ENCODE data around the gene PFDN1. TPM values are rescaled to one million over a fixed set of nuclear protein-coding genes. Genes with fewer than 3 reads are reported as not detected.

The PFDN1 gene
- total RNA-seq, 1 experiment from 2014 or later: 71.9 TPM

- no peaks in the 10 kb centered on the region for H3K9me3 Mint-ChIP-seq (ENCODE audit: low read depth, unreplicated experiment)
- H3K27ac Mint-ChIP-seq (ENCODE audit: unreplicated experiment): peak overlapping the region; percentile 51
- peaks cover 35% of the 10 kb centered on the region for H3K36me3 Mint-ChIP-seq (ENCODE audit: insufficient read depth, unreplicated experiment)
- TF ChIP-seq, protein P1, sequence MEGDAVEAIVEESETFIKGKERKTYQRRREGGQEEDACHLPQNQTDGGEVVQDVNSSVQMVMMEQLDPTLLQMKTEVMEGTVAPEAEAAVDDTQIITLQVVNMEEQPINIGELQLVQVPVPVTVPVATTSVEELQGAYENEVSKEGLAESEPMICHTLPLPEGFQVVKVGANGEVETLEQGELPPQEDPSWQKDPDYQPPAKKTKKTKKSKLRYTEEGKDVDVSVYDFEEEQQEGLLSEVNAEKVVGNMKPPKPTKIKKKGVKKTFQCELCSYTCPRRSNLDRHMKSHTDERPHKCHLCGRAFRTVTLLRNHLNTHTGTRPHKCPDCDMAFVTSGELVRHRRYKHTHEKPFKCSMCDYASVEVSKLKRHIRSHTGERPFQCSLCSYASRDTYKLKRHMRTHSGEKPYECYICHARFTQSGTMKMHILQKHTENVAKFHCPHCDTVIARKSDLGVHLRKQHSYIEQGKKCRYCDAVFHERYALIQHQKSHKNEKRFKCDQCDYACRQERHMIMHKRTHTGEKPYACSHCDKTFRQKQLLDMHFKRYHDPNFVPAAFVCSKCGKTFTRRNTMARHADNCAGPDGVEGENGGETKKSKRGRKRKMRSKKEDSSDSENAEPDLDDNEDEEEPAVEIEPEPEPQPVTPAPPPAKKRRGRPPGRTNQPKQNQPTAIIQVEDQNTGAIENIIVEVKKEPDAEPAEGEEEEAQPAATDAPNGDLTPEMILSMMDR (IDR thresholded peaks at IDR 0.05; ENCODE audit: unreplicated experiment): no peak
- H3K4me3 Mint-ChIP-seq (ENCODE audit: low read depth, unreplicated experiment): peak overlapping the region; percentile 2
- no peak for DNase-seq
- peaks cover 26% of the 10 kb centered on the region for H3K4me1 Mint-ChIP-seq (ENCODE audit: low read depth, unreplicated experiment)
- intact Hi-C loops (cut with micrococcal nuclease; ENCODE audit: unreplicated experiment): no loop called here
- BruUV-seq (replicated peaks): no TSS peak
- no peaks in the 10 kb centered on the region for H3K27me3 Mint-ChIP-seq (ENCODE audit: unreplicated experiment)
- CTCF ChIA-PET: interaction anchor here (0.6 to 5.8 kb wide), 6 partner anchors 8 to 458 kb away, joined by 3 to 37 read pairs (median 4); partner anchors contain the start of gene HBEGF
Observed at GRCh38 chr5:140252470-140253126, 50.3 kb downstream of the PFDN1 start.

GRCh38 chr5:140251527-140251973 lies 51.4 kb downstream of the PFDN1 start:
- TF ChIP-seq, protein P1 (IDR thresholded peaks at IDR 0.05; ENCODE audit: unreplicated experiment): no peak
- Mint-ChIP-seq H3K27ac (ENCODE audit: unreplicated experiment) (peak overlapping the region; percentile 51), H3K27me3 (ENCODE audit: unreplicated experiment) (no peaks in the 10 kb centered on the region), H3K9me3 (ENCODE audit: low read depth, unreplicated experiment) (no peaks in the 10 kb centered on the region), H3K36me3 (ENCODE audit: insufficient read depth, unreplicated experiment) (peaks cover 37% of the 10 kb centered on the region), H3K4me3 (ENCODE audit: low read depth, unreplicated experiment) (peak overlapping the region; percentile 2), H3K4me1 (ENCODE audit: low read depth, unreplicated experiment) (peaks cover 26% of the 10 kb centered on the region)
- DNase-seq: peak; percentile 47
- CTCF ChIA-PET: interaction anchor here (1.0 to 5.8 kb wide), 3 partner anchors 11 to 107 kb away, joined by 4 to 37 read pairs (median 5); partner anchors contain the start of gene HBEGF
- no TSS peak for BruUV-seq (replicated peaks)
- intact Hi-C loops (cut with micrococcal nuclease; ENCODE audit: unreplicated experiment): no loop called here

DNA sequence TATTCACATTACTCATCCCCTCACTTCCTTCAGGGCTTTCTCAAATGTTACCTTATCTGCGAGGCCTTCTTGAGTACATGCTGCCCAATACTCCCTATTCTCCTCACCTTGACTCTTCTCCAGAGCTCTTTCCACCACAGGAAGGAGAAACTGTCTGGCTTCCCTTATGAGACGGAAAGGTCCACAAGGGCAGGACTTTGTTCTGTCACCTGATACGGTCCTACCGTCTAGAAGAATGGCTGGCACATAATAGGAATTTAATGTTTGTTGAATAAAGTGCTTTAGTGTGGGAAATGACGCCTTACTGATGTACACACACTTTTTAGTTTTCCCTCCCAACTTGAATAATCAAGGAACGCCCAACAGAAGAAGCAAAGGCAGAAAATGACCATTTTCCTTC lies 52.5 kb downstream of the PFDN1 start:
- H3K27ac Mint-ChIP-seq (ENCODE audit: unreplicated experiment): peak overlapping the region; percentile 5
- no peaks in the 10 kb centered on the region for H3K9me3 Mint-ChIP-seq (ENCODE audit: low read depth, unreplicated experiment)
- DNase-seq: no peak
- H3K27me3 Mint-ChIP-seq (ENCODE audit: unreplicated experiment): no peaks in the 10 kb centered on the region
- TF ChIP-seq, protein P1 (IDR thresholded peaks at IDR 0.05; ENCODE audit: unreplicated experiment): no peak
- intact Hi-C loops (cut with micrococcal nuclease; ENCODE audit: unreplicated experiment): no loop called here
- H3K36me3 Mint-ChIP-seq (ENCODE audit: insufficient read depth, unreplicated experiment): peaks cover 48% of the 10 kb centered on the region
- CTCF ChIA-PET: interaction anchor here (5.8 kb wide), 1 partner anchor 95 kb away, joined by 37 read pairs; the partner anchor contains the start of gene HBEGF
- no TSS peak for BruUV-seq (replicated peaks)
- H3K4me3 Mint-ChIP-seq (ENCODE audit: low read depth, unreplicated experiment): no peak overlapping the region
- H3K4me1 Mint-ChIP-seq (ENCODE audit: low read depth, unreplicated experiment): peaks cover 26% of the 10 kb centered on the region

DNA sequence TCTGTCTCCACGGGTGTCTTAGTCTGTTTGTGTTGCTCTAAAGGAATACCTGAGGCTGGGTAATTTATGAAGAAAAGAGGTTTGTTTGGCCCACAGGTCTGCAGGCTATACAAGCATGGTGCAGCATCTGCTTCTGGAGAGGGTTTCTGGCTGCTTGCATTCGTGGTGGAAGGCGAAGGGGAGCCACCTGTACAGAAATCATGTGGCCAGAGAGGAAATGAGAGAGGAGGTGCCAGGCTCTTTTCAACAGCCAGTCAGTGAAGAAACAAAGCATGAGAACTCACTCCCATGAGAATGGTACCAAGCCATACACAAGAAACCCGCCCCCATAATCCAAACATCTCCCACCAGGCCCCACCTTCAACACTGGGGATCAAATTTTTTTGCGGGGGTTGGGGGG lies 53.4 kb downstream of the PFDN1 start:
- H3K36me3 Mint-ChIP-seq (ENCODE audit: insufficient read depth, unreplicated experiment): peaks cover 56% of the 10 kb centered on the region
- BruUV-seq (replicated peaks): no TSS peak
- H3K27me3 Mint-ChIP-seq (ENCODE audit: unreplicated experiment): no peaks in the 10 kb centered on the region
- intact Hi-C loops (cut with micrococcal nuclease; ENCODE audit: unreplicated experiment): no loop called here
- H3K4me3 Mint-ChIP-seq (ENCODE audit: low read depth, unreplicated experiment): no peak overlapping the region
- H3K4me1 Mint-ChIP-seq (ENCODE audit: low read depth, unreplicated experiment): peaks cover 35% of the 10 kb centered on the region
- CTCF ChIA-PET: interaction anchor here (5.8 kb wide), 1 partner anchor 96 kb away, joined by 37 read pairs; the partner anchor contains the start of gene HBEGF
- no peaks in the 10 kb centered on the region for H3K9me3 Mint-ChIP-seq (ENCODE audit: low read depth, unreplicated experiment)
- TF ChIP-seq, protein P1 (IDR thresholded peaks at IDR 0.05; ENCODE audit: unreplicated experiment): no peak
- DNase-seq: no peak
- no peak overlapping the region for H3K27ac Mint-ChIP-seq (ENCODE audit: unreplicated experiment)

Measured in Calu3 (cell line).